ENCODE measurements around the gene PDZK1.

Gene PDZK1

DNA sequence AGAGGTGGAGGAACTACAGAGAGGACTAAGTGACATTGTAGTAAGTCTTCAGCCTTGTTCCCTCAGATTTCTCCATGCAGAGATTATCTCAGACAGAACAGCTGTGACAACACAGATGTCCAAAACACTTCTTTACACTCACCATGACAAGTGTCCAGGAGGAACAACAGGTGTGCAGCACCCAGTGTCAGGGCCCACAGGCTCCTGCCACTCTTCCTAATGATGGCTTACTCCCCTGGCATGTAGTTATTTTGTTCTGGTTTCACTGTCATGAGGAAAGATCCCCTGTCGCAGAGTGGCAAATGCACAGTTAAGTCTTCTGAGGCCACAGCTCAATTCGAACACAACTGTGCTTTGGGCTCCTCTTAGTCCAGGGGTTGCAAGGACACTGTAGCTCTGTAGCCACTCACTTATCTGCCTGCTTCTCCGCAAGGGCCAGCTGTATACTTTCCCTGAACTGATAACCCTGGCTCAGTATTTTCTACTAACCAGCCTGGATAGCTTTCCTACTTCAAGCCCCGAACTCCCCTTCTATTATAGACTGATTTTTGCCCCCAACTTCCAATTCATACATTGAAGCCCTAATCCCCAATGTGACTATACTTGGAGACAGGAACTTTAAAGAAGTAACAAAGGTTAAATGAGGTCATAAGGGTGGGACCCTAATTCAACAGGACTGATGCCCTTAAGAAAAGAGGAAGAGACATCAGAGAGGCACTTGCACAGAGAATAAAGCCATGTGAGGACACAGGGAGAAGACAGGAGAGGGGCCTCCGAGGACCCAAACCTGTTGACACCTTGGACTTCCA is 11.1 kb downstream of the PDZK1 start:
- no peaks in the 10 kb centered on the region for H3K36me3 Mint-ChIP-seq (ENCODE audit: low read depth)
- DNase-seq: no peak
- H3K27me3 Mint-ChIP-seq (ENCODE audit: low read depth, poor library complexity): peaks cover 6% of the 10 kb centered on the region
- no peak overlapping the region for H3K4me3 Mint-ChIP-seq
- no peak overlapping the region for H3K27ac Mint-ChIP-seq
- H3K4me1 Mint-ChIP-seq: peaks cover 13% of the 10 kb centered on the region
- peaks cover 14% of the 10 kb centered on the region for H3K9me3 Mint-ChIP-seq
- TF ChIP-seq, protein P1, sequence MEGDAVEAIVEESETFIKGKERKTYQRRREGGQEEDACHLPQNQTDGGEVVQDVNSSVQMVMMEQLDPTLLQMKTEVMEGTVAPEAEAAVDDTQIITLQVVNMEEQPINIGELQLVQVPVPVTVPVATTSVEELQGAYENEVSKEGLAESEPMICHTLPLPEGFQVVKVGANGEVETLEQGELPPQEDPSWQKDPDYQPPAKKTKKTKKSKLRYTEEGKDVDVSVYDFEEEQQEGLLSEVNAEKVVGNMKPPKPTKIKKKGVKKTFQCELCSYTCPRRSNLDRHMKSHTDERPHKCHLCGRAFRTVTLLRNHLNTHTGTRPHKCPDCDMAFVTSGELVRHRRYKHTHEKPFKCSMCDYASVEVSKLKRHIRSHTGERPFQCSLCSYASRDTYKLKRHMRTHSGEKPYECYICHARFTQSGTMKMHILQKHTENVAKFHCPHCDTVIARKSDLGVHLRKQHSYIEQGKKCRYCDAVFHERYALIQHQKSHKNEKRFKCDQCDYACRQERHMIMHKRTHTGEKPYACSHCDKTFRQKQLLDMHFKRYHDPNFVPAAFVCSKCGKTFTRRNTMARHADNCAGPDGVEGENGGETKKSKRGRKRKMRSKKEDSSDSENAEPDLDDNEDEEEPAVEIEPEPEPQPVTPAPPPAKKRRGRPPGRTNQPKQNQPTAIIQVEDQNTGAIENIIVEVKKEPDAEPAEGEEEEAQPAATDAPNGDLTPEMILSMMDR (IDR thresholded peaks at IDR 0.05): no peak

DNA sequence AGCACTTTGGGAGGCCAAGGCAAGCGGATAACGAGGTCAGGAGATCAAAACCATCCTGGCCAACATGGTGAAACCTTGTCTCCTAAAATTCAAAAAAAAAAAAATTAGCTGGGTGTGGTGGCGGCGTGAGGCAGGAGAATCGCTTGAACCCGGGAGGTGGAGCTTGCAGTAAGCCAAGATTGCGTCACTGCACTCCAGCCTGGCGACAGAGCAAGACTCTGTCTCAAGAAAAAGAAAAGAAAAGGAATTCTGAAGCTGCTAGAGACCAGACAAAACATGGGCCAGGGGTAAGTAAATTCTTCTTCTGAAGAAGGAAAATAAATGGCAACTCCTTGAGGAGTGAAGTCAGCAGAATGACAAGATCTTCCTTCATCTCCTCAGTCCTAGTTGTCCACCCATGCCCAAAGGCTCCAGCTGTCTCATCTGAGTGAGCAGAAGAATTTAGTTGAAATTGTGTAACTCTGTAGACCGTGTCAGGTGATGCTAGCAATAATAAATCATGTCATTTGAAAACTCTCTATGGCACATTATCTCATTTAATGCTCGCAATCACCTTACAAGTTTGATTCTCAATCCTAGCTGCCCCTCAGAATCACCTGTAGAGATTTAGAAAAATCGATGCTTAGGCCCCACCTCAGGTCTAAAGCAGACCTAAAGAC is 14.3 kb downstream of the PDZK1 start:
- Mint-ChIP-seq H3K27me3 (ENCODE audit: low read depth, poor library complexity) (peaks cover 6% of the 10 kb centered on the region), H3K4me1 (peaks cover 18% of the 10 kb centered on the region)

DNA sequence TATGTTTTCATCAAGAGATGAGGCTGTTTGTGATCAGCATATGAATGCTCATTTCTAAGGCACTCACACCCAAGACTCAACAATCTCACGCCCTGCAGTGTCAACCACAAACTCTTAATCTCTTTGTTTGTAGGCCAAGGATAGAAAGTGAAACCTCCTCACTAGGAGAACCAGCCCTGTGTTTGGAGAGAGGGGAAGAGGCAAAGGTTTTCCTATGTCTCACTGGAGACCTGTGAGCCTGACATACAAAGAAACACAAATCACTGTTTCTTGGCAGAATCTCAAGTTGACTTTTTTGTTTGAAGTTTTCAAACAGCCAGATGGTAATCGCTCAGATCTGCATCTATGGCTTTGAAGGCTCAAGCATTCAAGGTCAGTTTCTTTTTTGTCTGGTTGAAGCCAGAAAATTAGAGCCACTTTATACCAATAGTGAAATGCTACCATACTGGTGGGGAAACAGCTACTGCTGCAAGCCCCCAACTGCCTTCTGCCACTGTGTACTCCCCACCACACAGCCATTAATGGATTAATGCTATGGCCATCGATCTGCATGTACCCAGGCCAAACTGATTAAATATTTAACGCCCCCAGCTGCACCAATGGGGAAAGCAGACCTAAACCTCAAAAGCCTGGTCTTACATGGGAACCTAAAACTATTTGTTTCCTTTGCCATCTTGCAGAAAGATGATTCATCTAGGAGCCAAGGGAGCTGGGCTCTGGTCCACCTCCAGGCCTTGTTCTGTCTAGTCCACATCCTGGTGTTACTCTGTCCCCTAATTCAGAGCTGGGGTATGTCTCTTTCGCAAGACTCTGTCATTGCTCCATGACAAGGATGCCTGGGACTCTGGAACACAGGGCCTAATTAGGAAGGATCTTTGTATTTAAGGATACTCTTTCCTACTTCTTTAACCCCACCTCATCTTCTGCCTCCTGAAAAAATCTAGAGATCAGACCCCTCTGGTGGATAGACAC is 16.3 kb downstream of the PDZK1 start:
- H3K27ac Mint-ChIP-seq: no peak overlapping the region

More for the DNA sequence above, 14.3 kb downstream of the PDZK1 start:
- no peak overlapping the region for H3K4me3 Mint-ChIP-seq
- peaks cover 6% of the 10 kb centered on the region for H3K36me3 Mint-ChIP-seq (ENCODE audit: low read depth)
- DNase-seq: no peak
- peaks cover 14% of the 10 kb centered on the region for H3K9me3 Mint-ChIP-seq
- H3K27ac Mint-ChIP-seq: no peak overlapping the region
- TF ChIP-seq, protein P1 (IDR thresholded peaks at IDR 0.05): no peak

DNA sequence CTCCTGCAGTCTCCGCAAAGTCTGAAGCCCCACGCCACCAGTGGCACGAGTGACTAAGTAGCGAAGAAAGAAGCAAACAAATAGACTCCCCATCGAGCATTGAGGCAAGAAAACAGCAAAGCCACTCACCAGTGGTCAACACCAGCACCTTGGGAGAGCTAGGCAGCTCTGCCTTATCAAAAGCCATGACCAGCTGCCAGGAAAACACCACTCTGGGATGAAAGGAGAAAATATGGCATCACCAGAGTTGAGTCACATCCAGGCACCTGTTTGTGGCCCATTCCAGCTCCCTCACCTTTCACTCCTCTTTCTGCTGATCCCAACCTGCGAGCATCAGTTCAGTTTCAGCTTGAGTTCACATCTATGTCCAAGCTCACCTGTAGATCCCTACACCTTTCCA is 17.2 kb downstream of the PDZK1 start:
- Mint-ChIP-seq H3K4me3 (no peak overlapping the region), H3K9me3 (peaks cover 14% of the 10 kb centered on the region), H3K27ac (peak overlapping the region; percentile 25), H3K27me3 (ENCODE audit: low read depth, poor library complexity) (peaks cover 5% of the 10 kb centered on the region), H3K4me1 (peaks cover 18% of the 10 kb centered on the region), H3K36me3 (ENCODE audit: low read depth) (peaks cover 10% of the 10 kb centered on the region)
- no peak for DNase-seq
- TF ChIP-seq, protein P1 (IDR thresholded peaks at IDR 0.05): no peak

More for the DNA sequence above, 16.3 kb downstream of the PDZK1 start:
- TF ChIP-seq, protein P1 (IDR thresholded peaks at IDR 0.05): no peak
- peaks cover 10% of the 10 kb centered on the region for H3K36me3 Mint-ChIP-seq (ENCODE audit: low read depth)
- peaks cover 14% of the 10 kb centered on the region for H3K9me3 Mint-ChIP-seq
- H3K4me1 Mint-ChIP-seq: peaks cover 18% of the 10 kb centered on the region
- H3K27me3 Mint-ChIP-seq (ENCODE audit: low read depth, poor library complexity): peaks cover 5% of the 10 kb centered on the region
- no peak overlapping the region for H3K4me3 Mint-ChIP-seq
- DNase-seq: no peak

DNA sequence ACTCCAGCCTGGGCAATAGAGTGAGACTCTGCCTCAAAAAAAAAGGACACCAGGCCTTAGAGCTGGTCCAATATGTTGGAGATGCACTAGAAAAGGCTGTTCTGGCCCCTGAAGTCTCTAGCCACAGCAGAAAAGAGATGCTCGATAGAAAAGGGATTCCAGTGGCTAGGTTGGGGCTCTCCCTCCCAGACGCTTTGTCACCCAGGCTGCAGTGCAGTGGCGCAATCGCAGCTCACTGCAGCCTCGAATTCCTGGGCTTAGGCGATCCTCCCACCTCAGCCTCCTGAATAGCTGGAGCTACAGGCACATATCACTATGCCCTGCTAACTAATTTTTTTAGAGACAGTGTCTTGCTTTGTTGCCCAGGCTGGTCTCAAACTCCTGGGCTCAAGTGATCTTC is 18.2 kb downstream of the PDZK1 start:
- H3K36me3 Mint-ChIP-seq (ENCODE audit: low read depth): peaks cover 10% of the 10 kb centered on the region
- H3K27ac Mint-ChIP-seq: no peak overlapping the region
- peaks cover 11% of the 10 kb centered on the region for H3K9me3 Mint-ChIP-seq
- H3K27me3 Mint-ChIP-seq (ENCODE audit: low read depth, poor library complexity): peaks cover 5% of the 10 kb centered on the region
- no peak for DNase-seq
- TF ChIP-seq, protein P1 (IDR thresholded peaks at IDR 0.05): no peak
- no peak overlapping the region for H3K4me3 Mint-ChIP-seq
- peaks cover 18% of the 10 kb centered on the region for H3K4me1 Mint-ChIP-seq

Measured in nephron progenitor cell (in vitro differentiated cells).